K562 (cell line): ENCODE measurements around the gene ACYP2. TPM values are rescaled to one million over a fixed set of nuclear protein-coding genes. Genes with fewer than 3 reads are reported as not detected.
A peak's percentile ranks its signal among the peaks of the same experiment; 100 is the strongest.

Source experiments
- ATF3 ChIP-seq, 2 experiments: fragments of 450-650 bp in 1 of 2; sonication (generic) in 1 of 2; formaldehyde crosslinking in 1 of 2; IDR thresholded peaks in 1 of 2; conservative IDR thresholded peaks in 1 of 2; 2 replicates each; pipeline versions ENCODE4 v1.6.1 to v1.8.1; 2016 to 2023; ENCODE audit warnings: mild to moderate bottlenecking in 2 of 2, moderate library complexity in 2 of 2, inconsistent platforms in 1 of 2, missing genetic modification reagents in 1 of 2
- CSDE1 ChIP-seq, 2 experiments: fragments of 450-650 bp; IDR thresholded peaks; 2 replicates each; pipeline ENCODE4 v1.6.1; 2016; ENCODE audit warnings: mild to moderate bottlenecking in 1 of 2
- CUX1 ChIP-seq: fragments of 200-800 bp; sonication (Bioruptor generic); IDR thresholded peaks from 2 replicates; pipeline ENCODE4 v1.6.1; 2016; ENCODE audit warnings: missing genetic modification characterization, missing compliant biosample characterization
- ELF1 ChIP-seq: fragments of 200-800 bp; sonication (Bioruptor generic); IDR thresholded peaks from 2 replicates; pipeline ENCODE4 v1.6.1; 2016; ENCODE audit warnings: missing genetic modification characterization, missing compliant biosample characterization
- EP400 ChIP-seq: fragments of 450-650 bp; IDR thresholded peaks from 2 replicates; pipeline ENCODE4 v1.6.1; 2017; ENCODE audit warnings: antibody characterized with exemption, mild to moderate bottlenecking, moderate library complexity
- FOXJ3 ChIP-seq: sonication (generic); formaldehyde crosslinking; IDR thresholded peaks from 2 replicates; pipeline ENCODE4 v1.4.0; 2020; ENCODE audit warnings: mild to moderate bottlenecking, missing genetic modification reagents
- GABPB2 ChIP-seq: fragments of 250-450 bp; sonication (Bioruptor Pico); conservative IDR thresholded peaks from 2 replicates; pipeline ENCODE4 v1.5.1; 2021; ENCODE audit warnings: mild to moderate bottlenecking
- GATAD2A ChIP-seq: fragments of 450-650 bp; IDR thresholded peaks from 2 replicates; pipeline ENCODE4 v1.6.1; 2017
- HDAC8 ChIP-seq: fragments of 450-650 bp; IDR thresholded peaks from 2 replicates; pipeline ENCODE4 v1.6.1; 2016; ENCODE audit warnings: mild to moderate bottlenecking, missing genetic modification characterization, moderate library complexity, missing compliant biosample characterization
- HSF4 ChIP-seq: fragments of 250-450 bp; sonication (Bioruptor Pico); IDR thresholded peaks from 2 replicates; pipeline ENCODE4 v2.1.2; 2022; ENCODE audit warnings: mild to moderate bottlenecking, moderate library complexity, borderline replicate concordance
- KLF6 ChIP-seq: fragments of 250-450 bp; sonication (Bioruptor Pico); IDR thresholded peaks from 2 replicates; pipeline ENCODE4 v1.4.0; 2020; ENCODE audit warnings: mild to moderate bottlenecking, moderate library complexity, borderline replicate concordance
- L3MBTL2 ChIP-seq: fragments of 450-650 bp; IDR thresholded peaks from 2 replicates; pipeline ENCODE4 v1.6.1; 2016; ENCODE audit warnings: mild to moderate bottlenecking, moderate library complexity
- LCOR ChIP-seq: sonication (generic); formaldehyde crosslinking; IDR thresholded peaks from 2 replicates; pipeline ENCODE4 v1.8.0; 2022; ENCODE audit warnings: mild to moderate bottlenecking, missing genetic modification reagents
- NUFIP1 ChIP-seq: fragments of 450-650 bp; IDR thresholded peaks from 2 replicates; pipeline ENCODE4 v1.6.1; 2018; ENCODE audit not compliant: partially characterized antibody
- POLR2AphosphoS5 ChIP-seq: IDR thresholded peaks from 2 replicates; pipeline ENCODE4 v1.6.1; 2011; ENCODE audit warnings: mild to moderate bottlenecking, low read depth, low read length, moderate library complexity; ENCODE audit not compliant: control insufficient read depth, insufficient read depth
- SAP30 ChIP-seq: fragments of 200-600 bp; sonication (generic); IDR thresholded peaks from 2 replicates; pipeline ENCODE4 v1.6.1; 2012; ENCODE audit warnings: borderline replicate concordance, low read depth, mild to moderate bottlenecking, moderate library complexity, low read length, control low read depth, inconsistent platforms; ENCODE audit not compliant: insufficient read depth, poor library complexity, severe bottlenecking
- SRSF3 ChIP-seq: fragments of 200-400 bp; formaldehyde crosslinking; IDR thresholded peaks from 2 replicates; pipeline ENCODE4 v1.6.1; 2016; ENCODE audit warnings: mild to moderate bottlenecking, low read length, moderate library complexity; ENCODE audit not compliant: insufficient read depth
- XRCC4 ChIP-seq: IDR thresholded peaks from one replicate; pipeline ENCODE4 v1.6.1; 2011; ENCODE audit not compliant: insufficient read depth, insufficient read length; ENCODE audit errors: extremely low read depth
- ZC3H4 ChIP-seq: sonication (generic); formaldehyde crosslinking; IDR thresholded peaks from 2 replicates; pipeline ENCODE4 v1.9.0; 2021; ENCODE audit warnings: missing genetic modification reagents, borderline replicate concordance
- polyA plus RNA-seq, 8 experiments: library from polyadenylated mRNA; depleted of rRNA in 4 of 8; stranded (reverse) in 5 of 8; unstranded in 3 of 8; fragments of >200 nt; fragmentation: Nextera tagmentation in 2 of 8; fragmentation: Illumina TruSeq in 1 of 8; extraction: Ambion mirVana in 2 of 8; extraction: Trizol in 1 of 8; gene quantifications; 2 replicates each; pipeline versions ENCODE4 v1.2.1 to v1.2.3, GENCODE V29; 2011 to 2014; ENCODE audit warnings: inconsistent platforms in 1 of 8, missing spikeins in 1 of 8
- total RNA-seq, 7 experiments: library from RNA; depleted of rRNA in 6 of 7; stranded (reverse); fragments of >200 nt in 6 of 7; fragmentation: Illumina TruSeq in 2 of 7; extraction: Trizol in 2 of 7; gene quantifications; 2 replicates each; pipeline versions ENCODE4 v1.2.1 to v1.2.3, GENCODE V29; 2011 to 2021; ENCODE audit warnings: low replicate concordance in 1 of 7

ACYP2 gene
- total and polyA plus RNA-seq, 9 of the 15 experiments (the other 6 are each of a cell fraction or from before 2014, with no cell fraction given), result 1.0 to 4.1 (median 2.0) TPM

- no peak; the same call in 1 of the 2 replicates for TF ChIP-seq EP400
- TF ChIP-seq CSDE1 (IDR thresholded peaks at IDR 0.05), result no peak
- TF ChIP-seq HDAC8 (tag), result no peak
- no peak for TF ChIP-seq GABPB2 (CRISPR knock-in tag)
- TF ChIP-seq XRCC4, result no peak
- TF ChIP-seq LCOR, result 0 out of 2 replicates have a peak, but pooled peaks have one; percentile 21
- peak; percentile 75 for TF ChIP-seq ATF3 (IDR thresholded peaks at IDR 0.05)
- no peak for TF ChIP-seq ATF3 (CRISPR knock-in tag; conservative IDR thresholded peaks at IDR 0.05)
- TF ChIP-seq CUX1, result no peak
- TF ChIP-seq SAP30, result no peak
- no peak for TF ChIP-seq POLR2AphosphoS5
- no peak for TF ChIP-seq FOXJ3
- no peak for TF ChIP-seq GATAD2A
- TF ChIP-seq ELF1, result no peak
- no peak for TF ChIP-seq L3MBTL2
- no peak for TF ChIP-seq KLF6
- TF ChIP-seq HSF4 (CRISPR knock-in tag), result no peak
- no peak for TF ChIP-seq ZC3H4
- no peak for TF ChIP-seq NUFIP1
- no peak for TF ChIP-seq SRSF3
Measured at GRCh38 chr2:54255230-54256090, 140.0 kb downstream of the ACYP2 start (continued).
